ENCODE results near the gene BTBD1. TPM values are rescaled to one million over a fixed set of nuclear protein-coding genes. Genes with fewer than 3 reads are reported as not detected.

BTBD1 gene
- total RNA-seq, 1 experiment from 2014 or later, result 83.9 TPM

DNA sequence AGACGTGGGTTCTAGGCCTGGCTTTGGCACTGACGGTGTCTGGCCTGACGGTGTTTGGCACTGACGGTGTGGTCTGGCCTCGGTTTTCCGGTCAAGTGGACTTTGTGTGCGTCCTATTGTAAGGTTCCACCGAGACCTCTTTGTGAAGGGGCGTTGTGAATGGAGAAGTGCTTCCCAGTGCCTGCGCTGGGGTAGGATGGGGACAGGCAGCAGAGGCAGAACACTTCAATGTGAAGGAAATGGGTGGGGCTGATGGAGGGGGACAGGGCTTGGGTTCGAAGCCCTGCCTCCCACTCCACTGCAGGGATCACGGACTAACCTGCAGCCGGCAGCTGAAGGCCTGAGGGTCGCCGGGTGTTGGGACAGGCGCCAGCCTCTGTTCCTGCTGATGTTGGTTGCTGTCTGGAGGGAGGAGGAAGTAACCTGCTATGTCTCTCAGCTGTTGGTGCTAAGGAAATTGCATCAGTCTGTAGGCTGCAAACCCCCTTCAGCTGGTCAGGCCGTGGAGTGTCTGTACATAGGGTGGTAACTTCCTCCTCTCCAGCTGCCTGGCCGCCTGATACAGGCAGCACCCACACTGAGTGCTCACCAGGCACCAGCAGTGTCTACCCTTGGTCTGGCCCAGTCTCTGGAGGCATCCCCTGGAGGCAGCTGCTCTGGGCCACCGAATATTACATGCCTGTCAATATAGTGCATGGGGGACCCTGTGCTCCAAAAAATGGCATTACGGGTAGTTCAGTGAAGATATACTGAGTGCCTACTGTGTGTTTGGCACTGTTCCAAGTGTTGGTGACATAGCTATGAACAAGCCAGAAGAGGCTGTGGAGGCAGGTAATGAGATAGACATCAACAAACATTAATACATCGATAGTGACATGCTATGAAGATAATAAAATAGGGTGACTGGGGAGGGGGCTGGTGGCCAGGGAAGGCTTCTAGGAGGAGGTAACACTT is 41.5 kb upstream of the BTBD1 start:
- BruUV-seq (replicated peaks), result no TSS peak
- no peaks in the 10 kb centered on the region for H4K20me1 ChIP-seq (ENCODE audit: low read length)
- no peaks in the 10 kb centered on the region for H3K79me2 ChIP-seq (ENCODE audit: low read length)
- H3K9ac ChIP-seq (ENCODE audit: low read length), result no peak overlapping the region
- ChIA-PET CTCF (no interaction called here), POLR2A (ENCODE audit: unreplicated experiment) (no interaction called here)
- no peaks in the 10 kb centered on the region for H3K9me3 ChIP-seq (ENCODE audit: low read length)
- no peaks in the 10 kb centered on the region for H3K4me1 ChIP-seq (ENCODE audit: insufficient read depth, low read length)
- H2AFZ ChIP-seq (ENCODE audit: low read length), result no peak overlapping the region
- H3K27ac ChIP-seq (ENCODE audit: low read length), result no peak overlapping the region
- no peaks in the 10 kb centered on the region for H3K27me3 ChIP-seq (ENCODE audit: low read length)
- H3F3A ChIP-seq (ENCODE audit: low read length, unreplicated experiment), result no peaks in the 10 kb centered on the region
- no peak for ATAC-seq
- H3K4me3 ChIP-seq (ENCODE audit: low read length), result no peak overlapping the region
- no peak for TF ChIP-seq EZH2 (IDR thresholded peaks at IDR 0.05; ENCODE audit: low read length, unreplicated experiment)
- no peak for TF ChIP-seq CTCF (conservative IDR thresholded peaks at IDR 0.05; ENCODE audit: low read depth, low read length)
- no peak for TF ChIP-seq EZH2phosphoT487 (IDR thresholded peaks at IDR 0.05; ENCODE audit: borderline replicate concordance, low read length)
- intact Hi-C loops (cut with micrococcal nuclease), result no loop called here
- H3K36me3 ChIP-seq (ENCODE audit: low read depth, low read length), result no peaks in the 10 kb centered on the region
- no peaks in the 10 kb centered on the region for H3K9me2 ChIP-seq (replicated peaks; ENCODE audit: low read length)
- H3K4me2 ChIP-seq (ENCODE audit: low read length), result no peak overlapping the region
- no peak for DNase-seq

DNA sequence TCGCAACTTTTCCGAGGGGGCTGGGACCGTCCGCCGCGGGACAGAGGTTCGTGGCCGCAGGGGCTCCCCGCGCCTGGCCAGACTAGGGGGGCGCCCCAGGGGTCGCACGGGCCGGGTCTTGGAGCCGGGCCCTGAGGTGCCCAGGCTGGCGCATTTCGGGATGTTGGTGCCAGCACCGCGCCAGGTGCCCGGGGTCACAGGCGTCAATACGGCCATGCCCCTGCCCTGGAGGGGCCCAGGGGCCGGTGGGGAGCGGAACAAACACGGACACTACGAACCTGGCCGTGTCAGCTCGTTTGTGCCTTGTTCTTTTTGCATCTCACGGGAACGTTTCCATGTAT is 40.8 kb upstream of the BTBD1 start:
- Histone ChIP-seq H3K9ac (ENCODE audit: low read length) (no peak overlapping the region), H3K36me3 (ENCODE audit: low read depth, low read length) (no peaks in the 10 kb centered on the region), H3K4me3 (ENCODE audit: low read length) (no peak overlapping the region), H3K79me2 (ENCODE audit: low read length) (no peaks in the 10 kb centered on the region), H2AFZ (ENCODE audit: low read length) (no peak overlapping the region), H3F3A (ENCODE audit: low read length, unreplicated experiment) (no peaks in the 10 kb centered on the region), H4K20me1 (ENCODE audit: low read length) (no peaks in the 10 kb centered on the region), H3K9me3 (ENCODE audit: low read length) (no peaks in the 10 kb centered on the region), H3K27ac (ENCODE audit: low read length) (no peak overlapping the region), H3K27me3 (ENCODE audit: low read length) (no peaks in the 10 kb centered on the region), H3K4me2 (ENCODE audit: low read length) (no peak overlapping the region), H3K4me1 (ENCODE audit: insufficient read depth, low read length) (no peaks in the 10 kb centered on the region), H3K9me2 (replicated peaks; ENCODE audit: low read length) (no peaks in the 10 kb centered on the region)
- DNase-seq (no peak), ATAC-seq (no peak)
- no TSS peak for BruUV-seq (replicated peaks)
- no peak for TF ChIP-seq EZH2phosphoT487 (IDR thresholded peaks at IDR 0.05; ENCODE audit: borderline replicate concordance, low read length)
- no peak for TF ChIP-seq CTCF (conservative IDR thresholded peaks at IDR 0.05; ENCODE audit: low read depth, low read length)
- TF ChIP-seq EZH2 (IDR thresholded peaks at IDR 0.05; ENCODE audit: low read length, unreplicated experiment), result no peak
- ChIA-PET POLR2A (ENCODE audit: unreplicated experiment) (no interaction called here), CTCF (no interaction called here)
- intact Hi-C loops (cut with micrococcal nuclease), result no loop called here
